GM12878 (cell line): ENCODE results near the gene PISD. TPM values are rescaled to one million over a fixed set of nuclear protein-coding genes. Genes with fewer than 3 reads are reported as not detected.

Experiments used
- ATAC-seq: fragments of 200-7000 bp; cut with Tn5 transposase; 3 replicates; pipeline ENCODE4 v1.9.1; 2020; ENCODE audit warnings: mild to moderate bottlenecking, moderate library complexity
- BruUV-seq: library from RNA; stranded (reverse); fragments of 400-500 nt; replicated peaks from 2 replicates; lab custom pipeline; 2021; lab: Mats Ljungman, UMichigan
- CTCF ChIA-PET: fragments of 300-600 bp; sonication (Branson Sonifier 250); formaldehyde crosslinking; extraction: SDS; loops from one replicate; lab custom pipeline; 2021; ENCODE audit warnings: inconsistent platforms; lab: Yijun Ruan, JAX
- POLR2A ChIA-PET: fragments of 350-600 bp; formaldehyde crosslinking; extraction: SDS; loops from one replicate; lab custom pipeline; 2021; ENCODE audit warnings: inconsistent platforms; lab: Charles Lee
- RAD21 ChIA-PET: fragments of 300-600 bp; sonication (Branson Sonifier 250); formaldehyde crosslinking; loops from one replicate; lab custom pipeline; 2023; ENCODE audit warnings: antibody characterized with exemption; ENCODE audit not compliant: unreplicated experiment; lab: Charles Lee
- SMC1A ChIA-PET: fragments of 300-600 bp; sonication (Branson Sonifier 250); formaldehyde crosslinking; loops from one replicate; lab custom pipeline; 2023; ENCODE audit not compliant: unreplicated experiment, uncharacterized antibody; lab: Charles Lee
- DNase-seq: peaks from one replicate; pipeline ENCODE4 v3.0.0-alpha.2; 2011; ENCODE audit warnings: low read depth, low spot score
- FAIRE-seq: peaks from 3 replicates; lab custom pipeline; 2011; peaks lifted over from hg19 to GRCh38; lab: Jason Lieb, UNC
- H2AFZ ChIP-seq: 2 replicates; pipeline ENCODE4 v1.6.0; 2011; ENCODE audit warnings: low read depth, low read length, control low read depth; ENCODE audit not compliant: control insufficient read depth
- H3K27ac ChIP-seq: 2 replicates; pipeline ENCODE4 v1.5.1; 2011; ENCODE audit warnings: control low read depth; ENCODE audit not compliant: control insufficient read depth, insufficient read depth
- H3K27me3 ChIP-seq, 2 experiments: replicated peaks in 1 of 2; 2 replicates each; pipeline versions ENCODE4 v1.6.0 to v1.6.1; 2011; ENCODE audit warnings: low read length in 1 of 2; ENCODE audit not compliant: control insufficient read depth in 2 of 2, insufficient read depth in 2 of 2
- H3K36me3 ChIP-seq, 2 experiments: 2 replicates each; pipeline ENCODE4 v1.5.1; 2011; ENCODE audit warnings: low read length in 1 of 2; ENCODE audit not compliant: control insufficient read depth in 2 of 2, insufficient read depth in 2 of 2
- H3K4me1 ChIP-seq: 2 replicates; pipeline ENCODE4 v1.6.1; 2011; ENCODE audit warnings: mild to moderate bottlenecking, low read length, moderate library complexity, mixed read lengths; ENCODE audit not compliant: control insufficient read depth, insufficient read depth
- H3K4me2 ChIP-seq: 2 replicates; pipeline ENCODE4 v1.6.0; 2011; ENCODE audit warnings: control low read depth; ENCODE audit not compliant: control insufficient read depth, insufficient read depth
- H3K4me3 ChIP-seq: fragments of 200-600 bp; sonication (generic); 2 replicates; pipeline ENCODE4 v1.5.1; 2016
- H3K79me2 ChIP-seq: 2 replicates; pipeline ENCODE4 v1.6.0; 2011; ENCODE audit warnings: low read length; ENCODE audit not compliant: control insufficient read depth, insufficient read depth
- H3K9ac ChIP-seq: 2 replicates; pipeline ENCODE4 v1.8.0; 2011; ENCODE audit warnings: low read length, control low read depth, mixed read lengths; ENCODE audit not compliant: control insufficient read depth, insufficient read depth
- H3K9me3 ChIP-seq: replicated peaks from 3 replicates; pipeline ENCODE4 v1.5.1; 2011; ENCODE audit warnings: mild to moderate bottlenecking, low read length; ENCODE audit not compliant: control insufficient read depth, insufficient read depth
- H4K20me1 ChIP-seq: 2 replicates; pipeline ENCODE4 v1.6.0; 2011; ENCODE audit not compliant: control insufficient read depth, insufficient read depth
- EED ChIP-seq: sonication (generic); IDR thresholded peaks from 2 replicates; pipeline ENCODE4 v1.6.1; 2016; ENCODE audit warnings: antibody characterized with exemption, low read depth
- WGBS: methylation state at CpG from one replicate; pipeline ENCODE4 v1.1.6; 2016; ENCODE audit warnings: low lambda C conversion rate; ENCODE audit not compliant: insufficient replicate concordance, insufficient coverage; ENCODE audit errors: missing lambda C conversion rate; 5-methylcytosine and 5-hydroxymethylcytosine counted together
- in situ Hi-C: fragments of 300-500 bp; cut with MboI; formaldehyde crosslinking; loops from 9 replicates; pipeline ENCODE4 v1.14.3; 2018; ENCODE audit warnings: mixed read lengths
- intact Hi-C: fragments of 100-400 bp; cut with micrococcal nuclease; formaldehyde crosslinking; loops from one replicate; pipeline ENCODE4 v1.14.2; 2022; ENCODE audit not compliant: unreplicated experiment
- polyA plus RNA-seq, 11 experiments: library from polyadenylated mRNA; depleted of rRNA in 4 of 11; unstranded in 6 of 11; stranded (reverse) in 5 of 11; fragments of >200 nt; fragmentation: Nextera tagmentation in 4 of 11; fragmentation: Illumina TruSeq in 1 of 11; extraction: Ambion mirVana in 4 of 11; extraction: Trizol in 1 of 11; gene quantifications; 1 replicate in 1 of 11; 2 replicates in 10 of 11; pipeline versions ENCODE4 v1.2.1 to v1.2.3, GENCODE V29; 2011 to 2016; ENCODE audit warnings: inconsistent platforms in 2 of 11, missing spikeins in 2 of 11, low read depth in 1 of 11
- total RNA-seq, 4 experiments: library from RNA; depleted of rRNA in 3 of 4; stranded (reverse); fragments of >200 nt in 3 of 4; fragmentation: Illumina TruSeq in 1 of 4; extraction: Trizol in 1 of 4; gene quantifications; 2 replicates each; pipeline versions ENCODE4 v1.2.1 to v1.2.3, GENCODE V29; 2013 to 2021
- TF ChIP-seq, protein P1 (sequence below): IDR thresholded peaks from 2 replicates; pipeline ENCODE4 v1.6.1; 2012; ENCODE audit warnings: improper control_type of control experiment, low read depth, low read length; ENCODE audit not compliant: insufficient replicate concordance
- TF ChIP-seq, protein P2 (sequence below): fragments of 450-650 bp; formaldehyde crosslinking; IDR thresholded peaks from 2 replicates; pipeline ENCODE4 v1.4.0; 2020; ENCODE audit warnings: mild to moderate bottlenecking, moderate library complexity
- TF ChIP-seq, protein P3 (sequence below): fragments of 450-650 bp; formaldehyde crosslinking; IDR thresholded peaks from 2 replicates; pipeline ENCODE4 v1.5.0; 2022; ENCODE audit warnings: mild to moderate bottlenecking, missing genetic modification characterization

PISD gene
- total and polyA plus RNA-seq, 10 of the 15 experiments (the other 5 are each of a cell fraction or from before 2014, with no cell fraction given): 25.8 to 62.7 (median 45.8) TPM

DNA sequence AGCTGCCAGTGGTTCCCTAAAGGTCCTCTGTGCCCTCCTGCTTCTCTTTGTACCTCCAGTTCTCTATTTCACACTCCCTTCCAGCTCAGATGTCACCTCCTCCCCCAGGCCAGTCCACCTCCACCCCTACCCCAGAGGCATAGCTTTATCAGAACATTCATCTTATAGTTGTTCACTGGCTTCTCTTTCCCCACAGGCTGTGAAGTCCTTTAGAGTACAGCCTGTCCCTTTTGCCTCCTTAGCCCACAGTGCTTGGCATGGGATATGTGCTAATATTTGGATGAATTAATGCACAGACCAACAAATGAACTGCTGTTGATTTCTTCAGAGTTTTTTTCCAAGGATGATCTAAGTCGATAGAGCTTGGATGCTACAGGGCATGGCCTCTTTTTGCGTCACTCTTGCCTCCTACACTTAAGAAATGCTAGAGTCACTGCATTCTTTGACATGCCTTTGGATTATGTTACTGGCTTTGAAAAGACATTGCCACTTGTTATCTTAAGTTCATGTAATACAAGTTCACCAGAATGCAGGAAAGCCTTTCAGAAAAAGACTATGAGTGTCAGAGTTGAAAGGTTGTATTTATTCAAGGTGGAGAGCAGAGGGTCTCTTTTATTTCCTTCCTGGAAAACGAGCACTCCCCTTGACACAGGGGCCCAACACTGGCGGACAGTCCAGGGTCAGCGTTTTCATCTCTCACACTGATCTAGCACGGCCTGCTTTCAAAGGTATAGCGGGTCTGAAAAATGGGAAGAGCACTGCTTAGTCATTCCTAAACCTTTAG is 75.7 kb downstream of the PISD start:
- Histone ChIP-seq H3K27ac (no peak overlapping the region), H3K27me3 (no peaks in the 10 kb centered on the region), H3K4me1 (0 out of 2 replicates have a peak, but pooled peaks cover 3% of the 10 kb centered on the region), H4K20me1 (no peaks in the 10 kb centered on the region), H3K36me3 (peaks cover 8 to 24% of the 10 kb centered on the region in 2 experiments), H2AFZ (no peak overlapping the region), H3K4me3 (no peak overlapping the region), H3K4me2 (no peak overlapping the region), H3K79me2 (no peaks in the 10 kb centered on the region), H3K9me3 (no peaks in the 10 kb centered on the region), H3K9ac (no peak overlapping the region)
- intact Hi-C loops: no loop called here
- 62% methylated on average over 7 of the region's 7 CpGs for WGBS
- DNase-seq (no peak), ATAC-seq (no peak), FAIRE-seq (no peak)
- in situ Hi-C loops: no loop called here
- ChIA-PET CTCF (interaction anchor here (1.0 to 1.8 kb wide), 3 partner anchors 30 to 135 kb away, joined by 3 to 6 read pairs (median 4); no protein-coding TSS in a partner anchor), SMC1A (interaction anchor here (0.7 to 1.1 kb wide), 3 partner anchors 32 to 102 kb away, joined by 3 to 5 read pairs (median 4); no protein-coding TSS in a partner anchor), POLR2A (interaction anchor here (1.2 kb wide), 2 partner anchors 23 to 49 kb away, joined by 3 to 4 read pairs; no protein-coding TSS in a partner anchor), RAD21 (no interaction called here)
- no TSS peak for BruUV-seq
- no peak for TF ChIP-seq EED
- TF ChIP-seq, protein P1, sequence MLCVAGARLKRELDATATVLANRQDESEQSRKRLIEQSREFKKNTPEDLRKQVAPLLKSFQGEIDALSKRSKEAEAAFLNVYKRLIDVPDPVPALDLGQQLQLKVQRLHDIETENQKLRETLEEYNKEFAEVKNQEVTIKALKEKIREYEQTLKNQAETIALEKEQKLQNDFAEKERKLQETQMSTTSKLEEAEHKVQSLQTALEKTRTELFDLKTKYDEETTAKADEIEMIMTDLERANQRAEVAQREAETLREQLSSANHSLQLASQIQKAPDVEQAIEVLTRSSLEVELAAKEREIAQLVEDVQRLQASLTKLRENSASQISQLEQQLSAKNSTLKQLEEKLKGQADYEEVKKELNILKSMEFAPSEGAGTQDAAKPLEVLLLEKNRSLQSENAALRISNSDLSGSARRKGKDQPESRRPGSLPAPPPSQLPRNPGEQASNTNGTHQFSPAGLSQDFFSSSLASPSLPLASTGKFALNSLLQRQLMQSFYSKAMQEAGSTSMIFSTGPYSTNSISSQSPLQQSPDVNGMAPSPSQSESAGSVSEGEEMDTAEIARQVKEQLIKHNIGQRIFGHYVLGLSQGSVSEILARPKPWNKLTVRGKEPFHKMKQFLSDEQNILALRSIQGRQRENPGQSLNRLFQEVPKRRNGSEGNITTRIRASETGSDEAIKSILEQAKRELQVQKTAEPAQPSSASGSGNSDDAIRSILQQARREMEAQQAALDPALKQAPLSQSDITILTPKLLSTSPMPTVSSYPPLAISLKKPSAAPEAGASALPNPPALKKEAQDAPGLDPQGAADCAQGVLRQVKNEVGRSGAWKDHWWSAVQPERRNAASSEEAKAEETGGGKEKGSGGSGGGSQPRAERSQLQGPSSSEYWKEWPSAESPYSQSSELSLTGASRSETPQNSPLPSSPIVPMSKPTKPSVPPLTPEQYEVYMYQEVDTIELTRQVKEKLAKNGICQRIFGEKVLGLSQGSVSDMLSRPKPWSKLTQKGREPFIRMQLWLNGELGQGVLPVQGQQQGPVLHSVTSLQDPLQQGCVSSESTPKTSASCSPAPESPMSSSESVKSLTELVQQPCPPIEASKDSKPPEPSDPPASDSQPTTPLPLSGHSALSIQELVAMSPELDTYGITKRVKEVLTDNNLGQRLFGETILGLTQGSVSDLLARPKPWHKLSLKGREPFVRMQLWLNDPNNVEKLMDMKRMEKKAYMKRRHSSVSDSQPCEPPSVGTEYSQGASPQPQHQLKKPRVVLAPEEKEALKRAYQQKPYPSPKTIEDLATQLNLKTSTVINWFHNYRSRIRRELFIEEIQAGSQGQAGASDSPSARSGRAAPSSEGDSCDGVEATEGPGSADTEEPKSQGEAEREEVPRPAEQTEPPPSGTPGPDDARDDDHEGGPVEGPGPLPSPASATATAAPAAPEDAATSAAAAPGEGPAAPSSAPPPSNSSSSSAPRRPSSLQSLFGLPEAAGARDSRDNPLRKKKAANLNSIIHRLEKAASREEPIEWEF: no peak
- TF ChIP-seq, protein P2, sequence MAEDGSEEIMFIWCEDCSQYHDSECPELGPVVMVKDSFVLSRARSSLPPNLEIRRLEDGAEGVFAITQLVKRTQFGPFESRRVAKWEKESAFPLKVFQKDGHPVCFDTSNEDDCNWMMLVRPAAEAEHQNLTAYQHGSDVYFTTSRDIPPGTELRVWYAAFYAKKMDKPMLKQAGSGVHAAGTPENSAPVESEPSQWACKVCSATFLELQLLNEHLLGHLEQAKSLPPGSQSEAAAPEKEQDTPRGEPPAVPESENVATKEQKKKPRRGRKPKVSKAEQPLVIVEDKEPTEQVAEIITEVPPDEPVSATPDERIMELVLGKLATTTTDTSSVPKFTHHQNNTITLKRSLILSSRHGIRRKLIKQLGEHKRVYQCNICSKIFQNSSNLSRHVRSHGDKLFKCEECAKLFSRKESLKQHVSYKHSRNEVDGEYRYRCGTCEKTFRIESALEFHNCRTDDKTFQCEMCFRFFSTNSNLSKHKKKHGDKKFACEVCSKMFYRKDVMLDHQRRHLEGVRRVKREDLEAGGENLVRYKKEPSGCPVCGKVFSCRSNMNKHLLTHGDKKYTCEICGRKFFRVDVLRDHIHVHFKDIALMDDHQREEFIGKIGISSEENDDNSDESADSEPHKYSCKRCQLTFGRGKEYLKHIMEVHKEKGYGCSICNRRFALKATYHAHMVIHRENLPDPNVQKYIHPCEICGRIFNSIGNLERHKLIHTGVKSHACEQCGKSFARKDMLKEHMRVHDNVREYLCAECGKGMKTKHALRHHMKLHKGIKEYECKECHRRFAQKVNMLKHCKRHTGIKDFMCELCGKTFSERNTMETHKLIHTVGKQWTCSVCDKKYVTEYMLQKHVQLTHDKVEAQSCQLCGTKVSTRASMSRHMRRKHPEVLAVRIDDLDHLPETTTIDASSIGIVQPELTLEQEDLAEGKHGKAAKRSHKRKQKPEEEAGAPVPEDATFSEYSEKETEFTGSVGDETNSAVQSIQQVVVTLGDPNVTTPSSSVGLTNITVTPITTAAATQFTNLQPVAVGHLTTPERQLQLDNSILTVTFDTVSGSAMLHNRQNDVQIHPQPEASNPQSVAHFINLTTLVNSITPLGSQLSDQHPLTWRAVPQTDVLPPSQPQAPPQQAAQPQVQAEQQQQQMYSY (CRISPR knock-in tag): no peak
- TF ChIP-seq, protein P3, sequence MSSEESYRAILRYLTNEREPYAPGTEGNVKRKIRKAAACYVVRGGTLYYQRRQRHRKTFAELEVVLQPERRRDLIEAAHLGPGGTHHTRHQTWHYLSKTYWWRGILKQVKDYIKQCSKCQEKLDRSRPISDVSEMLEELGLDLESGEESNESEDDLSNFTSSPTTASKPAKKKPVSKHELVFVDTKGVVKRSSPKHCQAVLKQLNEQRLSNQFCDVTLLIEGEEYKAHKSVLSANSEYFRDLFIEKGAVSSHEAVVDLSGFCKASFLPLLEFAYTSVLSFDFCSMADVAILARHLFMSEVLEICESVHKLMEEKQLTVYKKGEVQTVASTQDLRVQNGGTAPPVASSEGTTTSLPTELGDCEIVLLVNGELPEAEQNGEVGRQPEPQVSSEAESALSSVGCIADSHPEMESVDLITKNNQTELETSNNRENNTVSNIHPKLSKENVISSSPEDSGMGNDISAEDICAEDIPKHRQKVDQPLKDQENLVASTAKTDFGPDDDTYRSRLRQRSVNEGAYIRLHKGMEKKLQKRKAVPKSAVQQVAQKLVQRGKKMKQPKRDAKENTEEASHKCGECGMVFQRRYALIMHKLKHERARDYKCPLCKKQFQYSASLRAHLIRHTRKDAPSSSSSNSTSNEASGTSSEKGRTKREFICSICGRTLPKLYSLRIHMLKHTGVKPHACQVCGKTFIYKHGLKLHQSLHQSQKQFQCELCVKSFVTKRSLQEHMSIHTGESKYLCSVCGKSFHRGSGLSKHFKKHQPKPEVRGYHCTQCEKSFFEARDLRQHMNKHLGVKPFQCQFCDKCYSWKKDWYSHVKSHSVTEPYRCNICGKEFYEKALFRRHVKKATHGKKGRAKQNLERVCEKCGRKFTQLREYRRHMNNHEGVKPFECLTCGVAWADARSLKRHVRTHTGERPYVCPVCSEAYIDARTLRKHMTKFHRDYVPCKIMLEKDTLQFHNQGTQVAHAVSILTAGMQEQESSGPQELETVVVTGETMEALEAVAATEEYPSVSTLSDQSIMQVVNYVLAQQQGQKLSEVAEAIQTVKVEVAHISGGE (CRISPR knock-in tag): no peak
